HG03469 (cell line): ENCODE data around the gene GALNT14.

Experiments used
- ATAC-seq: cut with Tn5 transposase; IDR thresholded peaks from one replicate; pipeline ENCODE4 v1.9.1; 2021; ENCODE audit warnings: mild to moderate bottlenecking, moderate library complexity, moderate number of reproducible peaks; ENCODE audit not compliant: unreplicated experiment

The GALNT14 gene

GRCh38 chr2:31058096-31059035 lies 79.9 kb downstream of the GALNT14 start:
- no peak for ATAC-seq

- ATAC-seq, result no peak
These were observed 80.5 kb downstream of the GALNT14 start for GRCh38 chr2:31057691-31058090.

- no peak for ATAC-seq
These were observed 82.3 kb downstream of the GALNT14 start for GRCh38 chr2:31055938-31056337.

GRCh38 chr2:31054842-31055388 lies 83.3 kb downstream of the GALNT14 start:
- ATAC-seq, result no peak

GRCh38 chr2:31053929-31054782 lies 84.1 kb downstream of the GALNT14 start:
- no peak for ATAC-seq

GRCh38 chr2:31052284-31052683 lies 86.0 kb downstream of the GALNT14 start:
- ATAC-seq, result no peak

GRCh38 chr2:31051258-31052140 lies 86.7 kb downstream of the GALNT14 start:
- no peak for ATAC-seq

GRCh38 chr2:31049916-31050588 lies 88.2 kb downstream of the GALNT14 start:
- ATAC-seq, result no peak

- ATAC-seq, result no peak
These were observed 89.0 kb downstream of the GALNT14 start for GRCh38 chr2:31049264-31049663.

- no peak for ATAC-seq
These were observed 90.6 kb downstream of the GALNT14 start for GRCh38 chr2:31047599-31047998.

- no peak for ATAC-seq
These were observed 99.9 kb downstream of the GALNT14 start for GRCh38 chr2:31038385-31038784.

- ATAC-seq, result no peak
These were observed 101.2 kb downstream of the GALNT14 start for GRCh38 chr2:31037058-31037457.

GRCh38 chr2:31033032-31033431 lies 105.2 kb downstream of the GALNT14 start:
- no peak for ATAC-seq

GRCh38 chr2:31032475-31032874 lies 105.8 kb downstream of the GALNT14 start:
- no peak for ATAC-seq

- ATAC-seq, result peak; percentile 86
These were observed 107.0 kb downstream of the GALNT14 start for GRCh38 chr2:31031132-31031706.

GRCh38 chr2:31028417-31028816 lies 109.8 kb downstream of the GALNT14 start:
- no peak for ATAC-seq

- ATAC-seq, result no peak
These were observed 110.7 kb downstream of the GALNT14 start for GRCh38 chr2:31027549-31027948.

GRCh38 chr2:31023541-31023940 lies 114.7 kb downstream of the GALNT14 start:
- no peak for ATAC-seq

- ATAC-seq, result no peak
These were observed 117.5 kb downstream of the GALNT14 start for GRCh38 chr2:31020713-31021112.
